Amygdala (tissue), 56 donors: Measurements from ENCODE around the gene SMARCE1.
"Not testable (repeated sequence)": the region's sequence is repeated elsewhere in the genome, so short reads cannot be mapped to it uniquely, and the experiment has no call there.

ENCODE experiments used
- DNase-seq, 56 donors: peaks; one replicate each; lab custom pipeline; 2025; lab: John Stamatoyannopoulos, UW

The SMARCE1 gene

DNA sequence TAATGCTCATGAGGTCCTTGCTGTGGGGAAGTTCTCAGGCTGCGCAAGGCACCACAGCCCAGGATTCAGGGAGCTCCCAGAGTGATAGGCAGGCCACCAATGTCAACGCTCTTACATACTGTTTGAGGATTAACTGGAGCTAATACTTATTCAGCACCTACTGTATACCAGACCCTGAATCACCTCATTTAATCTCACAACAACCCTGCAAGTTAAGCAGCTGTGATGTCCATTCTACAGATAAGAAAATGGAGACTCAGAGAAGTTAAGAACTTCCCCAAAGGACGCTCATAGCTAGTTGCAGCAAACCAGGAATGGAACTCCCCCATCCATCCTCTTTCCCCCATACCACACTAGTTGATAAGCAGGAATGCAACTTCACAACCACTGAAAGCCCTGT lies 56.9 kb downstream of the SMARCE1 start:
- DNase-seq = no peak

DNA sequence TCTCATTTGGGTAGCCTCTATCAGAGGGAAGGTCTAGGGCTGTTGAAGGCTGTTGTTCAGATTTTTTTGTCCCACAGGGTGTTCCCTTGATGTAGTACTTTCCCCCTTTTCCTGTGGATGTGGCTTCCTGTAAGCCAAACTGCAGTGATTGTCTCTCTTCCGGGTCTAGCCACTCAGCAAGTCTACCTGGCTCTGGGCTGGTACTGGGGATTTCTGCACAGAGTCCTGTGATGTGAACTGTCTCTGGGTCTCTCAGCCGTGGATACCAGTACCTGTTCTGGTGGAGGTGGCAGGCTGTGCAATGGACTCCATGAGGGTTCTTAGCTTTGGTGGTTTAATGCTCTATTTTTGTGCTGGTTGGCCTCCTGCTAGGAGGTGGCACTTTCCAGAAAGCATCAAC lies 59.1 kb downstream of the SMARCE1 start:
- DNase-seq = no peak

DNA sequence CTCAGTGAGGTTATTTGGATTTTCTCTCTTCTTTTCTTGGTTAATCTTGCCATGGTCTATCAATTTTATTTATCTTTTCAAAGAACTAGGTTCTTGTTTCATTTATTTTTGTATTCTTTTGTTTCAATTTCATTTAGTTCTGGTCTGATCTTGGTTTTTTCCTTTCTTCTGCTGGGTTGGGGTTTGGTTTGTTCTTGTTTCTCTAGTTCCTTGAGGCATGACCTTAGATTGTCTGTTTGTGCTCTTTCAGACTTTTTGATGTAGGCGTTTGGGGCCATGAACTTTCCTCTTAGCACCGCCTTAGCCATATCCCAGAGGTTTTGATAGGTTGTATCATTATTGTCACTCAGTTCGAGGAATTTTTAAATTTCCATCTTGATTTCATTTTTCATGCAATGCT lies 61.4 kb downstream of the SMARCE1 start:
- not testable (repeated sequence) for DNase-seq

DNA sequence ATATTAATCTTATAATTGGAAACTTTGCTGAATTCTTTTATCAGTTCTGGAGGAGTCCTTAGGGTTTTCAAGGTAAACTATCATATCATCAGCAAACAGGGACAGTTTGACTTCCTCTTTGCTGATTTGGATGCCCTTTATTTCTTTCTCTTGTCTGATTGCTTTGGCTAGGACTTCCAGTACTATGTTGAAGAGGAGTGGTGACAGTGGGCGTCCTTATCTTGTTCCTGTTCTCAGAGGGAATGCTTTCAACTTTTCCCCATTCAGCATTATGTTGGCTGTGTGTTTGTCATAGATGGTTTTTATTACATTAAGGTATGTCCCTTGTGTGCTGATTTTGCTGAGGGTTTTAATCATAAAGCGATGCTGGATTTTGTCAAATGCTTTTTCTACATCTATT lies 62.7 kb downstream of the SMARCE1 start:
- DNase-seq = not testable (repeated sequence)

DNA sequence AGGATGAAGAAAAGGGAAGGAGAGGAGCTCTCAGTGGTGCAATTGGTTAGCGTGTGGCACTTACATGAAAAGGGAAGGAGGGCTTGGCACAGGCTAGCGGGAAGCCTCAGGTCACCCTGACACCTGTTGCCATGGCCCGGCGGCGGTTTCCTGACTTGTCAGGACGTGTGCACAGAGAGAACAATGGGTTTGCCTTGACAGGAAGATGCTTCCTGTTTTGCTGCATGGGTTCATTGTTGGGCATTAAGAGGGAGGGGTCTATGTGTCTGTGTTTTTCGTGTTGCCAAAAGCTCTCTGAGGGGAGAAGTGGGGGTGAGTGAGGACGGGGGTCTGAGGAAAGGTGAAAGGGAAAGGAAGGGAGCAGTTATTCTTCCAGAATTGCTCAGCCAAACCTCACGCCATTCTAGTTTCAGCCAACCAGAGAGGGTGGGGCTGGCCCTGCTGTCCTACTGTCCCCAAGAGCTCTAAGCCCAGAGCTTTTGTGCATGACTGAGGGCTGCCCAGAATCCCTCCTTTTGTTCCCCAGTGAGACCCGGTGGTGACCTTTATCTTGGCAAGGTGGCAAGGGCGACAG lies 65.2 kb downstream of the SMARCE1 start:
- DNase-seq = no peak

DNA sequence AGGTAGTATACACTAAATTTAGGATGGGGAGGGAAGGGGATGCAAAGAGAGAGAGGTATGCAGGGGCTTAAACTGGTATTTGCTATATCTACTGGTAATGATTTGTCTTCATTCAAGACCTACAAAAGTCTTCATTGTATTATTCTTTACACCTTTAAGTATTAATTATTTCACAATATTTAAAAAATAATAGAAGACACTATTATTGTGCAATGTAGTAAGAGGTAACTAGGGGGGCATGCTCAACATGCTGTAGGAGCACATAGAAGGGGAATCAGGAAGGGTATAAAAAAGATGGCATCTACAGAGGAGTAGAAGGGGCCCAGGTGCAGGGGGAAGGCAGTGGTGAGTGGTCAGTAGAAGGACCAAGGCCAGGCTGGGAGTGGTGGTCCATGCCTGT lies 67.5 kb downstream of the SMARCE1 start:
- no peak for DNase-seq

DNA sequence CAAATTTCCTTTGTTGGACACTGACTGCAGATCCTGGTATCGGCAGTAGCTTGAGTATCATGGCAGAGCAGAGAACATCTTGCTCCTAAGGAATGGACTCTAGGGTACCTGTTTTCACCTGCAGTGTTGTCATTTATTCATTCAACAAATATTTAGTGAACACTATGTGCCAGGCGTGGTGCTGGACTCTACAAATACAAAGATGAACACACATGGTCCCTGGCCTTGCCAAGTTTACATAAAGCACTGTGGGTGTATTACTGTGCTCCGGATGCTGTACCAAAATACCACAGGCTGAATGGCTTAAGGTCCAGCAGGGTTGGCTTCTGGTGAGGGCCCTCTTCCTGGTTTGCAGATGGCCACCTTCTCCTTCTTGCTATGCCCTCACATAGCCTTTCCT lies 68.1 kb downstream of the SMARCE1 start:
- DNase-seq = no peak

DNA sequence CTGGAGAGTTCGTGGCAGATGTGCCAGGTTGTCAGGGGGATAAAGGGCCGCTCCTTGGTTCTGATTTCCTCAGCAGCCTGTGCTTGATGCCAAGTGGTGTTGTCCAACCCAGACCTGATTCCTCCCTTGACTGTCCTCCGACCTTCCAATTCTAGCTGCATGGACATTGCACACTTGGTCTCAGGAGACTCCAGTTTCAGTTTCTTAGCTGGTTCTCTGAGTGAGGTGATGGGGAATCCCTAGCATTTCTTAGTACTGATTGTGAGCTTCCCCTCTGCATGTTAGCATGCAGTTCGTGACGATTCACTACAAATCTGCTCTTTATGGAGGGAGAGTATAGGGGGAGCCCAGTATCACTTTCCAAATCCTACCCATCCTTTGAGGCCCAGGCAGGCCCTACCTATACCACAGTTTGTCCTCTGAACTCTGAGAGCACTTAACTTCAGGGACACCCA lies 70.0 kb downstream of the SMARCE1 start:
- DNase-seq = no peak

DNA sequence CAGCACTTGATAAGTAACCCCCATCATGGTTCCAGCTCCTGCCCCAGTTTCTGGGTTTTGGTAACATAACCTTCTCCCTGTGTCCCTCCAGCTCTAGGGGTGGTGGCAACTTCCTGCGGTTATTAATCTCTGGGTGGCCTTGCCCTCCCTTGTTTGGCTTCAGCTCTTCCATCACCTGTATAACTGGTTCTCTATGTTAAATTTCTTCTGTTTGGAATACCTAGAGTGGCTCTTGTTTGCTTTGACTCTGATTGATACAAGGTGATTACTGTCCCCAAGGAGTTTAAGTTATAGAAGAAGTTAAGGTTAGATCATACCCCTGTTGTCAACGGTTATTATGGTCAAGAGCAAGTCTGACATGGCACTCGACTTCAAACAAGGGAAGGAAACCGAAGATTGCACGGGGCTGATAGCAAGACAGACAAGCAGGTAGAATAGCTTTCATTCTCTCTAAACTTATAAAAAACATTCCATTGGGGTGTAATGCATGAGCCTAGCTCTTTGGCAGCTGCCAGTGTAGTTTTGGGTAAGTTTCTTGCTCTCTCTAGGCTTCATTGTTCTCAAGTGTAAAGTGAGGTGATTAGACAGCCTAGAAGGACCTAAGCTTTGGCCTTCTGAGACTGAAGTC lies 71.4 kb downstream of the SMARCE1 start:
- DNase-seq = no peak
